Measurements from ENCODE around the gene NUDT14.

The NUDT14 gene

GRCh38 chr14:105150026-105150367, 31.1 kb downstream of the NUDT14 start:
- no peak for ATAC-seq
- TF ChIP-seq CREB5 (CRISPR knock-in tag; IDR thresholded peaks at IDR 0.05; ENCODE audit: low read depth) (no peak), ISL1 (CRISPR knock-in tag; IDR thresholded peaks at IDR 0.05) (no peak), SNAI2 (CRISPR knock-in tag; IDR thresholded peaks at IDR 0.05) (no peak), TOX (CRISPR knock-in tag; IDR thresholded peaks at IDR 0.05; ENCODE audit: borderline replicate concordance) (no peak), ZFP30 (CRISPR knock-in tag; IDR thresholded peaks at IDR 0.05) (no peak), TSHZ2 (CRISPR knock-in tag; IDR thresholded peaks at IDR 0.05) (no peak), POU6F1 (CRISPR knock-in tag; IDR thresholded peaks at IDR 0.05; ENCODE audit: borderline replicate concordance, low read depth) (no peak), PPARA (CRISPR knock-in tag; IDR thresholded peaks at IDR 0.05; ENCODE audit: borderline replicate concordance) (no peak), OSR1 (CRISPR knock-in tag; IDR thresholded peaks at IDR 0.05) (no peak), ARNTL (CRISPR knock-in tag; IDR thresholded peaks at IDR 0.05; ENCODE audit: borderline replicate concordance, low read depth) (no peak), TCF4 (CRISPR knock-in tag; IDR thresholded peaks at IDR 0.05; ENCODE audit: borderline replicate concordance) (no peak), BACH2 (CRISPR knock-in tag; IDR thresholded peaks at IDR 0.05; ENCODE audit: borderline replicate concordance) (no peak), GLIS3 (CRISPR knock-in tag; IDR thresholded peaks at IDR 0.05) (no peak)

- TF ChIP-seq GLIS3 (CRISPR knock-in tag; IDR thresholded peaks at IDR 0.05) (no peak), BACH2 (CRISPR knock-in tag; IDR thresholded peaks at IDR 0.05; ENCODE audit: borderline replicate concordance) (no peak), ISL1 (CRISPR knock-in tag; IDR thresholded peaks at IDR 0.05) (no peak), RARB (CRISPR knock-in tag; IDR thresholded peaks at IDR 0.05) (no peak), POU6F1 (CRISPR knock-in tag; IDR thresholded peaks at IDR 0.05; ENCODE audit: borderline replicate concordance, low read depth) (no peak), TSHZ2 (CRISPR knock-in tag; IDR thresholded peaks at IDR 0.05) (no peak), ZC3H10 (CRISPR knock-in tag; IDR thresholded peaks at IDR 0.05) (no peak), ARNTL (CRISPR knock-in tag; IDR thresholded peaks at IDR 0.05; ENCODE audit: borderline replicate concordance, low read depth) (no peak)
- ATAC-seq: no peak
Observed at GRCh38 chr14:105149146-105149781, 31.8 kb downstream of the NUDT14 start.

- ATAC-seq: no peak
- no peak for TF ChIP-seq PPARA (CRISPR knock-in tag; IDR thresholded peaks at IDR 0.05; ENCODE audit: borderline replicate concordance)
- no peak for TF ChIP-seq ARNTL (CRISPR knock-in tag; IDR thresholded peaks at IDR 0.05; ENCODE audit: borderline replicate concordance, low read depth)
- no peak for TF ChIP-seq CSRNP3 (CRISPR knock-in tag; IDR thresholded peaks at IDR 0.05)
- no peak for TF ChIP-seq OSR1 (CRISPR knock-in tag; IDR thresholded peaks at IDR 0.05)
- TF ChIP-seq ZNF70 (CRISPR knock-in tag; IDR thresholded peaks at IDR 0.05): no peak
- TF ChIP-seq ZFP30 (CRISPR knock-in tag; IDR thresholded peaks at IDR 0.05): no peak
- no peak for TF ChIP-seq PATZ1 (CRISPR knock-in tag; IDR thresholded peaks at IDR 0.05; ENCODE audit: borderline replicate concordance)
- TF ChIP-seq TSHZ2 (CRISPR knock-in tag; IDR thresholded peaks at IDR 0.05): no peak
Observed at GRCh38 chr14:105148604-105149145, 32.4 kb downstream of the NUDT14 start.
